Upper lobe of right lung (tissue), 1 donor: ENCODE results near the gene RXRA. TPM values are rescaled to one million over a fixed set of nuclear protein-coding genes. Genes with fewer than 3 reads are reported as not detected.

Source experiments
- ATAC-seq: fragments of 200-7000 bp; cut with Tn5 transposase; one replicate; pipeline ENCODE4 v1.9.1; 2020; ENCODE audit warnings: mild to moderate bottlenecking, moderate library complexity
- DNase-seq: peaks from one replicate; pipeline ENCODE4 v3.0.0-alpha.2; 2020
- H3K27ac ChIP-seq: fragments of 200-600 bp; one replicate; pipeline ENCODE4 v1.8.0; 2022
- H3K27me3 ChIP-seq: fragments of 200-600 bp; one replicate; pipeline ENCODE4 v1.8.0; 2022; ENCODE audit warnings: mild to moderate bottlenecking
- H3K36me3 ChIP-seq: fragments of 200-600 bp; one replicate; pipeline ENCODE4 v1.8.0; 2022
- H3K4me1 ChIP-seq: fragments of 200-600 bp; one replicate; pipeline ENCODE4 v1.8.0; 2022
- H3K4me3 ChIP-seq: fragments of 200-600 bp; one replicate; pipeline ENCODE4 v1.8.0; 2022; ENCODE audit warnings: mild to moderate bottlenecking
- H3K9me3 ChIP-seq: fragments of 200-600 bp; one replicate; pipeline ENCODE4 v1.8.0; 2022
- intact Hi-C: fragments of 100-400 bp; cut with DNase I; formaldehyde crosslinking; loops from one replicate; pipeline ENCODE4 v1.11.0; 2022
- total RNA-seq: library from RNA; stranded (reverse); fragmentation: NEBNext Ultra II Directional; extraction: Animal tissue kit (Norgen Biotek cat#: 25700); gene quantifications from one replicate; pipeline ENCODE4 v1.2.1, GENCODE V29; 2021
- TF ChIP-seq, protein P1 (sequence below): fragments of 200-600 bp; IDR thresholded peaks from one replicate; pipeline ENCODE4 v1.8.0; 2022; ENCODE audit warnings: antibody characterized with exemption
- donor health status: DM: no; HTN: yes; CAD: no; lungs with severe emphysema.

The RXRA gene
- total RNA-seq, 1 donor from 2014 or later: 80.6 TPM

DNA sequence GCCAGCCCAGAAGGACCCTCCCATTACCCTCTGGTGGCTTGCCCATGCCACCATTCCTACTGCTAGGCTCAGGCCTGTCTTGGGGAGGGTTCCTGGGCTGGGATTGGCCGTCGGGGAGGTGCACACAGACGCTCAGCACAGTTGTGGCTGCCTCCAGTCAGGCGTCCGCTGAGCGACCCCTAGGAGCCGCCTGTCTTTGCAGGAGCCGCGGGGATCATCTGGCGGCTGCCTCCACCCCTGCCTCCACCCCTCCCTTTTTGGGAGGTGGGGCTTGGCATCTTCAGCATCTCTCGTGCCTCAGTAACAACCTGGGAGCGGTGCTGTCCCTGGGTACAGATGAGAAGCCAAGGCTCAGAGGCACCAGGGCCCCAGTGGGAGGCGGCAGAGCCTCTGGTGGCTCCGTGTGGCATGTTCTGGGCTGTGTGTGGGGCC lies 39.6 kb downstream of the RXRA start:
- no peaks in the 10 kb centered on the region for H3K9me3 ChIP-seq
- DNase-seq (no peak), ATAC-seq (peak; percentile 44)
- no peaks in the 10 kb centered on the region for H3K36me3 ChIP-seq
- TF ChIP-seq, protein P1, sequence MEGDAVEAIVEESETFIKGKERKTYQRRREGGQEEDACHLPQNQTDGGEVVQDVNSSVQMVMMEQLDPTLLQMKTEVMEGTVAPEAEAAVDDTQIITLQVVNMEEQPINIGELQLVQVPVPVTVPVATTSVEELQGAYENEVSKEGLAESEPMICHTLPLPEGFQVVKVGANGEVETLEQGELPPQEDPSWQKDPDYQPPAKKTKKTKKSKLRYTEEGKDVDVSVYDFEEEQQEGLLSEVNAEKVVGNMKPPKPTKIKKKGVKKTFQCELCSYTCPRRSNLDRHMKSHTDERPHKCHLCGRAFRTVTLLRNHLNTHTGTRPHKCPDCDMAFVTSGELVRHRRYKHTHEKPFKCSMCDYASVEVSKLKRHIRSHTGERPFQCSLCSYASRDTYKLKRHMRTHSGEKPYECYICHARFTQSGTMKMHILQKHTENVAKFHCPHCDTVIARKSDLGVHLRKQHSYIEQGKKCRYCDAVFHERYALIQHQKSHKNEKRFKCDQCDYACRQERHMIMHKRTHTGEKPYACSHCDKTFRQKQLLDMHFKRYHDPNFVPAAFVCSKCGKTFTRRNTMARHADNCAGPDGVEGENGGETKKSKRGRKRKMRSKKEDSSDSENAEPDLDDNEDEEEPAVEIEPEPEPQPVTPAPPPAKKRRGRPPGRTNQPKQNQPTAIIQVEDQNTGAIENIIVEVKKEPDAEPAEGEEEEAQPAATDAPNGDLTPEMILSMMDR: no peak
- H3K27me3 ChIP-seq: no peaks in the 10 kb centered on the region
- H3K4me3 ChIP-seq: no peak overlapping the region
- intact Hi-C loops: no loop called here
- H3K27ac ChIP-seq: peak overlapping the region; percentile 80
- peaks cover 57% of the 10 kb centered on the region for H3K4me1 ChIP-seq

DNA sequence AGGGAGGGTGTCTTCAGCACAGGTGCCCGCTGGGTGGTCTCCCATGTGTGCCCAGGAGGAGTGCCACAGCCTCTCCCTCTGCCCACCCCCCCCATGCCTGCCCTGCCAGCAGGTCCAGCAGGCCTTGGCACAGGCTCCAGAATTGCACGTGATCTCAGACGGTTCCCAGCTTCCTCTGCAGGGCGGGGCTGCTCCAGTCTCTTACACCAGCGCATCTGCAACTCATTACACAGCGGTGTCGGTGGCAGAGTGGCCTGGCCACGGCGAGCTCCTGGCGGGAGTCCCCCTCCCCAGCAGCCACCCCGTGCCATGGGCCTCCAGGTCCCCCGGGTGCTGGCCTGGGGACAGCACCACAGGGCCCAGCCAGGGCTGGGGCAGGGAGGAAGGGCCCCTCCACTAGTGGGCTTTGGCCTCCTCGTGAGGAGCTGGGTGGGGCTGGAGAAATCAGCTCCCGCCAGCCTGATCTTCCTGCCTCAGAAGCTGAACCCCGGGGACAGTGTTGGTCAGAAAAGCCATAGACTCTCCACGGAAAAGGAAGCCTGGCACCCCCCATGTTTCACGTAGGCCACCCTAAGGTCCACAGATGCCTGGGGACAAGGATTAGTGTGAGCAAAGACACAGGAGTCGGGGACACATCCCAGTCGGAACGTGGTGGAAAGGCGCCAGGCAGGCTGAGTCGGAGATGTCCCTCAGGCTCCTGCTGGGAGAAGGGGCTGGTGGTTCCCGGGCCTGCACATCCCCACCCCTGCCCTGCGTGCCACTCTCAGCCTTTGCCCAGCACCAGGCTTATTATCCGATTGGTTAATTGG lies 40.2 kb downstream of the RXRA start:
- Histone ChIP-seq H3K4me3 (no peak overlapping the region), H3K27ac (peak overlapping the region; percentile 80), H3K27me3 (no peaks in the 10 kb centered on the region), H3K4me1 (peaks cover 54% of the 10 kb centered on the region), H3K9me3 (no peaks in the 10 kb centered on the region), H3K36me3 (no peaks in the 10 kb centered on the region)
- ATAC-seq (peak; percentile 89), DNase-seq (peak; percentile 94)
- TF ChIP-seq, protein P1: no peak
- intact Hi-C loops: no loop called here

DNA sequence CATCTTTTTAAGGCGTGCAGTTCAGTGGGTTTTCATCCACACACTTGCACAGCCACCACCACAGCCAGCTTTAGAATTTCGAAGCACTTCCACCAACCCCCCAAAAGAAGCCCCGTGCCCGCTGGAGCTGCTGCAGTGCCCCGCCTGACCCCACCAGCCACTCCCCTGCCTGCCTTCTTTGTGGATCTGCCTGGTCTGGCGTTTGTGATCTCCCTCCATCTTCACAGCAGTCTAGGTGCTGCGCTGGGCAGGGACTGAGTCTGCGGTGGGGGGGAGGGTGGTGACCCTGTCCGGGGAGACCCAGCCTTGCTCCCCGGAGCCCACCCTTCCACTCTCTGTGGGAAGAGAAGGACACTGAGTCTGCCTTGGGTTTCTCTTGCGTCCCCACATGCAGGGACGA lies 40.8 kb downstream of the RXRA start:
- H3K4me3 ChIP-seq: no peak overlapping the region
- no peaks in the 10 kb centered on the region for H3K9me3 ChIP-seq
- intact Hi-C loops: no loop called here
- peak overlapping the region; percentile 80 for H3K27ac ChIP-seq
- TF ChIP-seq, protein P1: no peak
- DNase-seq: no peak
- H3K27me3 ChIP-seq: no peaks in the 10 kb centered on the region
- no peak for ATAC-seq
- H3K36me3 ChIP-seq: no peaks in the 10 kb centered on the region
- H3K4me1 ChIP-seq: peaks cover 57% of the 10 kb centered on the region

- intact Hi-C loops: no loop called here
- H3K4me3 ChIP-seq: no peak overlapping the region
- H3K4me1 ChIP-seq: peaks cover 66% of the 10 kb centered on the region
- H3K9me3 ChIP-seq: no peaks in the 10 kb centered on the region
- TF ChIP-seq, protein P1: no peak
- DNase-seq: no peak
- peak overlapping the region; percentile 80 for H3K27ac ChIP-seq
- H3K27me3 ChIP-seq: no peaks in the 10 kb centered on the region
- no peaks in the 10 kb centered on the region for H3K36me3 ChIP-seq
- no peak for ATAC-seq
These were observed 41.7 kb downstream of the RXRA start for GRCh38 chr9:134367791-134368490.

DNA sequence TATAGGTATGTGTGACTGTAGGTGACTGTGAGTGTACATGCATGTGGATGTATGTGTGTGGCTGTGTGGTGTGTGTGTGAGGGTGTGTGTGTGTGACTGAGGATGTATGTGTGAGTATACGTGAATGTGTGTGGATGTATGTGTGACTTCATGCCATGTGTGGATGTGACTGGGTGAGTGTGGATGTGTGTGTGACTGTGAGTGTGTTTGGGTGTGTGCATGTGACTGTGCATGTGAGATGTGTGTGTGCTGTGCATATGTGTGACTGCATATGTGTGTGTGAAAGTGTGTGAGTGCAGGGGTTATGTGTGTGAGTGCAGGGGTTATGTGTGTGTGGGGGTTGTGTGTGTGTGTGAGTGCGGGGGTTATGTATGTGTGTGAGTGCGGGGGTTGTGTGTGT lies 42.3 kb downstream of the RXRA start:
- DNase-seq: no peak
- Histone ChIP-seq H3K4me1 (peaks cover 72% of the 10 kb centered on the region), H3K27me3 (no peaks in the 10 kb centered on the region), H3K9me3 (no peaks in the 10 kb centered on the region), H3K4me3 (no peak overlapping the region), H3K27ac (no peak overlapping the region), H3K36me3 (no peaks in the 10 kb centered on the region)
- intact Hi-C loops: no loop called here
- TF ChIP-seq, protein P1: no peak
- no peak for ATAC-seq
